HCT116 (cell line): Measurements from ENCODE around the gene CDH4.

Experiments used
- POLR2A ChIP-seq: IDR thresholded peaks from 2 replicates; pipeline ENCODE4 v1.7.0; 2011; ENCODE audit warnings: borderline replicate concordance; ENCODE audit not compliant: insufficient read depth, insufficient read length; ENCODE audit errors: extremely low read depth
- REST ChIP-seq: IDR thresholded peaks from 2 replicates; pipeline ENCODE4 v1.6.1; 2012; ENCODE audit warnings: low read depth
- YY1 ChIP-seq: IDR thresholded peaks from 2 replicates; pipeline ENCODE4 v1.6.1; 2011; ENCODE audit warnings: low read length, low read depth, moderate library complexity, mild to moderate bottlenecking; ENCODE audit not compliant: insufficient replicate concordance; ENCODE audit errors: extremely low read depth

GRCh38 chr20:61256365-61256764, 4.3 kb downstream of the CDH4 start:
- TF ChIP-seq YY1 = no peak
- TF ChIP-seq REST = no peak
- no peak for TF ChIP-seq POLR2A
